ENCODE measurements around the gene VAMP5.
A peak's percentile ranks its signal among the peaks of the same experiment; 100 is the strongest.

The VAMP5 gene

DNA sequence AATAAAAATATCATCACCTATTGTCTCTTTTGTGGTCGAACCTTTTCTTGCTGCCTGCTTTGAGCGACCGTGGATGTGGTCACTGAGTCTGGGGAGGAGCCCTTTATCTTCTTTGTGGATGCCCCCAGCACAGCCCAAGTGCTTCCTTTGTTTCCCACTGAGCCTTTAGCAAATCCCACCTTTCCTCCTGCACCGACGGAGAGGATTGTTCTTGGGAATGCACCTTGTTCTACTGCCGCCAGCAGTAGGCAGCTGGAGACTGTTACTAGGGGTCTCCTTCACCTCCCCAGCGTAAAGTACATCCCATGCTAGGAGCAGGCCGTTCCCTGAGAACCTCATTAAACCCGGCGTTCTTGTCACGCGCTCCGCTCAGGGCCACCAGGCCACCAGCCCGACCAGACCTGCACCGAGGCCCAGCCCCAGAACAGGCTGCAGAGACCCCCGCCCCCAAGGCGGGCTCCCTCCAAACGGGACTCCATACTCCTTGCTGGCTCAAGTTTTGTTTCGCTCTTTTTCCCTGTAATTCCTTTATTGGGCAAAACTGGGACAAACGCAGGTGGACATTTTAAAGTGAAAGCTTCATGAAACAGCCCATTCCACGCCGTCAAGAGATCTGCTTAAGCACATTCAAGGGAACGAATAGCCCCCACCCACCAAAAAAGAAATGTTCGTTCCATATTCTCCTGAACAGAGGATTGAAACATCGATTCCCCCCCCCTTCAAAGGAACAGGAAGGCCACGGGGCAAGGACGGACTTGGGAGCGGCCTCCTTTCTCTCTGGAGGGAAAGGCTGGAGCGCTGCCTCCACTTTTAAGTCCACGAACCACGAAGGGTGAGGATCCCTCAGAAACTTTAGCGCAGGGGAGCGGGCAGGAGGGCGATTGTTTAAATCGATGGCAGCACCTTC is 46.4 kb upstream of the VAMP5 start:
- H3K9me2 ChIP-seq (replicated peaks; ENCODE audit: insufficient read depth, low read length) = no peaks in the 10 kb centered on the region
- no peaks in the 10 kb centered on the region for H3K27me3 ChIP-seq (replicated peaks; ENCODE audit: insufficient read depth, low read length)
- no peak for TF ChIP-seq EZH2 (optimal IDR thresholded peaks at IDR 0.05; ENCODE audit: low read depth, low read length)
- no peak for TF ChIP-seq EZH2phosphoT487 (IDR thresholded peaks at IDR 0.05; ENCODE audit: low read length)
- TF ChIP-seq, protein P1, sequence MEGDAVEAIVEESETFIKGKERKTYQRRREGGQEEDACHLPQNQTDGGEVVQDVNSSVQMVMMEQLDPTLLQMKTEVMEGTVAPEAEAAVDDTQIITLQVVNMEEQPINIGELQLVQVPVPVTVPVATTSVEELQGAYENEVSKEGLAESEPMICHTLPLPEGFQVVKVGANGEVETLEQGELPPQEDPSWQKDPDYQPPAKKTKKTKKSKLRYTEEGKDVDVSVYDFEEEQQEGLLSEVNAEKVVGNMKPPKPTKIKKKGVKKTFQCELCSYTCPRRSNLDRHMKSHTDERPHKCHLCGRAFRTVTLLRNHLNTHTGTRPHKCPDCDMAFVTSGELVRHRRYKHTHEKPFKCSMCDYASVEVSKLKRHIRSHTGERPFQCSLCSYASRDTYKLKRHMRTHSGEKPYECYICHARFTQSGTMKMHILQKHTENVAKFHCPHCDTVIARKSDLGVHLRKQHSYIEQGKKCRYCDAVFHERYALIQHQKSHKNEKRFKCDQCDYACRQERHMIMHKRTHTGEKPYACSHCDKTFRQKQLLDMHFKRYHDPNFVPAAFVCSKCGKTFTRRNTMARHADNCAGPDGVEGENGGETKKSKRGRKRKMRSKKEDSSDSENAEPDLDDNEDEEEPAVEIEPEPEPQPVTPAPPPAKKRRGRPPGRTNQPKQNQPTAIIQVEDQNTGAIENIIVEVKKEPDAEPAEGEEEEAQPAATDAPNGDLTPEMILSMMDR (IDR thresholded peaks at IDR 0.05; ENCODE audit: low read length) = peak; percentile 13; the same call in 1 of the 2 replicates
- peaks cover 25% of the 10 kb centered on the region for H3K36me3 ChIP-seq (replicated peaks; ENCODE audit: insufficient read depth, low read length)
- peaks cover 34% of the 10 kb centered on the region for H3F3A ChIP-seq (ENCODE audit: insufficient read depth, low read length)
- H3K4me2 ChIP-seq (ENCODE audit: low read depth, low read length) = peak overlapping the region; percentile 94
- H3K4me1 ChIP-seq (ENCODE audit: low read length) = peaks cover 18% of the 10 kb centered on the region
- H3K79me2 ChIP-seq (ENCODE audit: low read length) = peaks cover 50% of the 10 kb centered on the region
- H3K9ac ChIP-seq (ENCODE audit: low read length) = peak overlapping the region; percentile 96
- H2AFZ ChIP-seq (ENCODE audit: low read length) = peak overlapping the region; percentile 91
- no peaks in the 10 kb centered on the region for H3K9me3 ChIP-seq (replicated peaks; ENCODE audit: insufficient read depth, low read length)
- H4K20me1 ChIP-seq (ENCODE audit: insufficient read depth, low read length) = peaks cover 32% of the 10 kb centered on the region
- peak; percentile 42 for DNase-seq
- H3K4me3 ChIP-seq (ENCODE audit: low read length) = peak overlapping the region; percentile 99
- H3K27ac ChIP-seq (ENCODE audit: low read length) = peak overlapping the region; percentile 96

DNA sequence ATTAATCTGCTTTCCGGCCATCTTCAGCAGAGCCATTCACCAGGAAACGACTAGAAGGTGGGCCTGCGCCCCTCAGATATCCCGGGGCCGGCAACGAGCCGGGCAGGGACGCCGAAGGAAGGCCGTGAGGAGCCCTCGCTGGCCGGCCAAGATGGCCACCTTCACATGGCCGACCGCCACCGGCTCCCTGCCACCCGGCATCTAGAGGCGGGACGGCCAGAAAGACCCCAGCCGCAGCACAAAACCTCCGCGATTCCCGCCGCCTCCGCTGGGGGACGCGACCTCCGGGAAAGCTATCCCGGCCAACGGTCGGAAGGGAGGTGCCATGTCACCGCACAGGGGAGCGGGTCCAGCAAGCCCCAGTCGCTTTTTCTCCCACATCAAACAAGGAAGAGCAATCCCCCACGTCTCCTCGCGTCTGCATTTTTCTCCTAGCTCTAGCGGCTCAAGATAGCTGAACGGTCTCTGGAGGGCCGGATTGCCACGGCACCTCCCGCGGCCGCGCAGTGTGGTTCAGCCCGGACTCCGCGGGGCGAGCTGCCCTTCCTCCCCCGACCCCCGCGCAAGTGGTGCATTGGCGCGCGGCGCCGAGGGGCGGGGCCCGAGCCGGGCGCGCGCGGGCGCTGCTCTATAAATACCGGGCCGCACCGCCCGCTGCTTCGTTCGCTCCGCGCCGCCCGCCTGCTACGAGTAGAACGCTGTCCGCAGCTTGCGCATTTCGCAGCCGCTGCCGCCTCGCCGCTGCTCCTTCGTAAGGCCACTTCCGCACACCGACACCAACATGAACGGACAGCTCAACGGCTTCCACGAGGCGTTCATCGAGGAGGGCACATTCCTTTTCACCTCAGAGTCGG is 45.5 kb upstream of the VAMP5 start, which contains the start of gene MAT2A:
Gene MAT2A (plus strand): TSS at position 662 of the 854 bp plus-strand sequence. CDS start 120 bp downstream, at position 782.
- Histone ChIP-seq H2AFZ (ENCODE audit: low read length) (peak within 1 kb of the TSS; percentile 91), H3K9me2 (replicated peaks; ENCODE audit: insufficient read depth, low read length) (no peaks in the 10 kb centered on the region), H3K9me3 (replicated peaks; ENCODE audit: insufficient read depth, low read length) (no peaks in the 10 kb centered on the region), H3K27me3 (replicated peaks; ENCODE audit: insufficient read depth, low read length) (no peaks in the 10 kb centered on the region), H3K4me1 (ENCODE audit: low read length) (peaks cover 18% of the 10 kb centered on the region), H3K27ac (ENCODE audit: low read length) (peak within 1 kb of the TSS; percentile 96), H3K4me2 (ENCODE audit: low read depth, low read length) (peak within 1 kb of the TSS; percentile 94), H3F3A (ENCODE audit: insufficient read depth, low read length) (peaks cover 38% of the 10 kb centered on the region), H3K79me2 (ENCODE audit: low read length) (peaks cover 55% of the 10 kb centered on the region), H4K20me1 (ENCODE audit: insufficient read depth, low read length) (peaks cover 36% of the 10 kb centered on the region), H3K4me3 (ENCODE audit: low read length) (peak within 1 kb of the TSS; percentile 99), H3K36me3 (replicated peaks; ENCODE audit: insufficient read depth, low read length) (peaks cover 30% of the 10 kb centered on the region), H3K9ac (ENCODE audit: low read length) (peak within 1 kb of the TSS; percentile 96)
- TF ChIP-seq EZH2phosphoT487 (IDR thresholded peaks at IDR 0.05; ENCODE audit: low read length) (no peak), EZH2 (optimal IDR thresholded peaks at IDR 0.05; ENCODE audit: low read depth, low read length) (no peak)
- TF ChIP-seq, protein P1 (IDR thresholded peaks at IDR 0.05; ENCODE audit: low read length) = peak; percentile 65
- DNase-seq = peak; percentile 87

DNA sequence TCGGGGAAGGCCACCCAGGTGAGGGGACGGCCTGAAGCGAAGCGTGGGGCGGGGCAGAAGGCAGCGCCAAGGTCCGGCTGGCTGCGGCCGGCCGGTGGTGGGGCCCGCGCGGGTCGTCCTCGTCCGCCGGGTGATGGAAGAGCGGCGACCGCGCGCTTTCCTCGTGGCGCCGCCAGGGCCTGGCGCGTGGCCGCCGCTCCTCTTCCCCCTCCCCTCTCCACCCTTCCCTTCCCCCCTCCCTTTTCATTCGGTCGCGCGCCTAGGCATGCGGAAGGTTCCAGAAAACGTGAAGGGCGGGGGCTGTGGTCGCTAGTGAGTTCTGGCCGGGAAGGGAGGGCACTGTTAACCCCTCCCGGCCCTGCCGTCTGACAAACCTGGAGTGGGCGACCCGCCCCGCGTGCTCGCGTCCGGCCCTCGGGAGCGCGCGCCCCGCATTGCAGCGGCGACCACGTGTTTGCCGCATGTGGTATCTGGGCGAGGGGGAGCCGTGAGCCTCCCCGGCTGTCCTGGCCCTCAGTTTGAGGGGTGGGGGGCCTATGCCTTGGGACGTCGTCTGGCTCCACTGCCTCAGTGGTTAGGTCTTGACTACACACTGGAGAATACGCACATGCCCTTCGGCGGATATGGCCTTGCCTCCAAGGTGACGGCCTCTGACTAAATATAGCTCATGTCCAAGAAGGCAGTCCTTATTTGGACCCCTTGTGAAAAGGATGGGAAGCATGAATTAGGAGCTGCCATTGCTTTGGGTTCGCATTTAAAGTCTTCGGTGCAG is 44.7 kb upstream of the VAMP5 start:
- H4K20me1 ChIP-seq (ENCODE audit: insufficient read depth, low read length) = peaks cover 36% of the 10 kb centered on the region
- peaks cover 30% of the 10 kb centered on the region for H3K36me3 ChIP-seq (replicated peaks; ENCODE audit: insufficient read depth, low read length)
- peaks cover 55% of the 10 kb centered on the region for H3K79me2 ChIP-seq (ENCODE audit: low read length)
- H3K9me2 ChIP-seq (replicated peaks; ENCODE audit: insufficient read depth, low read length) = no peaks in the 10 kb centered on the region
- H3K9me3 ChIP-seq (replicated peaks; ENCODE audit: insufficient read depth, low read length) = no peaks in the 10 kb centered on the region
- peaks cover 42% of the 10 kb centered on the region for H3F3A ChIP-seq (ENCODE audit: insufficient read depth, low read length)
- peak overlapping the region; percentile 99 for H3K4me3 ChIP-seq (ENCODE audit: low read length)
- H3K4me2 ChIP-seq (ENCODE audit: low read depth, low read length) = peak overlapping the region; percentile 94
- H3K4me1 ChIP-seq (ENCODE audit: low read length) = peaks cover 18% of the 10 kb centered on the region
- TF ChIP-seq EZH2phosphoT487 (IDR thresholded peaks at IDR 0.05; ENCODE audit: low read length) (no peak), EZH2 (optimal IDR thresholded peaks at IDR 0.05; ENCODE audit: low read depth, low read length) (no peak)
- TF ChIP-seq, protein P1 (IDR thresholded peaks at IDR 0.05; ENCODE audit: low read length) = no peak
- no peak overlapping the region for H2AFZ ChIP-seq (ENCODE audit: low read length)
- peak overlapping the region; percentile 96 for H3K9ac ChIP-seq (ENCODE audit: low read length)
- peak overlapping the region; percentile 96 for H3K27ac ChIP-seq (ENCODE audit: low read length)
- DNase-seq = peak; percentile 46
- H3K27me3 ChIP-seq (replicated peaks; ENCODE audit: insufficient read depth, low read length) = no peaks in the 10 kb centered on the region

Data from MM.1S (cell line).